HEK293 (cell line): Measurements from ENCODE around the gene BLVRB.

Experiments
- CTCF ChIA-PET: fragments of 350-600 bp; formaldehyde crosslinking; extraction: SDS; loops from one replicate; lab custom pipeline; 2021; ENCODE audit warnings: antibody characterized with exemption; lab: Yijun Ruan, JAX
- POLR2A ChIA-PET: fragments of 300-600 bp; formaldehyde crosslinking; extraction: SDS; loops from one replicate; lab custom pipeline; 2020; ENCODE audit warnings: antibody characterized with exemption, inconsistent platforms; lab: Yijun Ruan, JAX
- H3K27ac ChIP-seq: fragments of 200-500 bp; sonication (Bioruptor generic); 2 replicates; pipeline ENCODE4 v1.5.1; 2014; ENCODE audit warnings: low read depth, low read length, control low read depth, inconsistent platforms; ENCODE audit errors: extremely low read depth
- H3K36me3 ChIP-seq, 2 experiments: fragments of 200-500 bp in 1 of 2; sonication (Bioruptor generic) in 1 of 2; 1 replicate in 1 of 2; 2 replicates in 1 of 2; pipeline ENCODE4 v1.5.1; 2014 to 2017; ENCODE audit warnings: inconsistent platforms in 2 of 2, low read length in 2 of 2; ENCODE audit not compliant: control insufficient read depth in 2 of 2, insufficient read depth in 1 of 2
- H3K4me1 ChIP-seq: fragments of 200-500 bp; sonication (Bioruptor generic); 2 replicates; pipeline ENCODE4 v1.5.1; 2014; ENCODE audit warnings: mild to moderate bottlenecking, low read length, inconsistent platforms; ENCODE audit not compliant: control insufficient read depth, insufficient read depth
- H3K4me3 ChIP-seq: 2 replicates; pipeline ENCODE4 v1.5.1; 2011; ENCODE audit warnings: low read depth, mild to moderate bottlenecking, control low read depth, low read length, moderate library complexity
- H3K9me3 ChIP-seq: fragments of 200-500 bp; sonication (Bioruptor generic); 2 replicates; pipeline ENCODE4 v1.5.1; 2014; ENCODE audit warnings: low read depth, low read length, inconsistent platforms; ENCODE audit not compliant: control insufficient read depth, insufficient read depth
- BCL11A ChIP-seq: fragments of 450-650 bp; formaldehyde crosslinking; IDR thresholded peaks from 2 replicates; pipeline ENCODE4 v1.5.1; 2016; ENCODE audit warnings: low read depth, missing biosample characterization, missing genetic modification characterization
- EGR2 ChIP-seq: fragments of 450-650 bp; formaldehyde crosslinking; IDR thresholded peaks from 2 replicates; pipeline ENCODE4 v1.5.1; 2016; ENCODE audit warnings: low read depth, missing biosample characterization, missing genetic modification characterization
- ELK4 ChIP-seq: IDR thresholded peaks from 2 replicates; pipeline ENCODE4 v1.6.1; 2011; ENCODE audit warnings: mild to moderate bottlenecking, low read depth, low read length, borderline replicate concordance
- HOXD13 ChIP-seq: sonication (generic); formaldehyde crosslinking; IDR thresholded peaks from 2 replicates; pipeline ENCODE4 v1.8.0; 2022; ENCODE audit warnings: missing genetic modification reagents, borderline replicate concordance
- IKZF3 ChIP-seq: fragments of 450-650 bp; IDR thresholded peaks from 2 replicates; pipeline ENCODE4 v1.5.0; 2018; ENCODE audit warnings: missing biosample characterization, mild to moderate bottlenecking, missing genetic modification characterization, moderate library complexity
- MEIS1 ChIP-seq: sonication (generic); formaldehyde crosslinking; IDR thresholded peaks from 2 replicates; pipeline ENCODE4 v1.8.1; 2022; ENCODE audit warnings: missing genetic modification reagents, mild to moderate bottlenecking, borderline replicate concordance
- OSR2 ChIP-seq: fragments of 450-650 bp; formaldehyde crosslinking; IDR thresholded peaks from 2 replicates; pipeline ENCODE4 v1.5.1; 2016; ENCODE audit warnings: missing biosample characterization, missing genetic modification characterization
- SCRT2 ChIP-seq: fragments of 450-650 bp; formaldehyde crosslinking; IDR thresholded peaks from 2 replicates; pipeline ENCODE4 v1.5.1; 2016; ENCODE audit warnings: missing biosample characterization, missing genetic modification characterization
- ZBTB20 ChIP-seq: fragments of 450-650 bp; formaldehyde crosslinking; IDR thresholded peaks from 2 replicates; pipeline ENCODE4 v1.5.1; 2016; ENCODE audit warnings: missing biosample characterization, missing genetic modification characterization
- ZEB2 ChIP-seq: fragments of 450-650 bp; formaldehyde crosslinking; IDR thresholded peaks from 2 replicates; pipeline ENCODE4 v1.5.1; 2016; ENCODE audit warnings: missing biosample characterization, missing genetic modification characterization
- ZFHX2 ChIP-seq: fragments of 450-650 bp; formaldehyde crosslinking; conservative IDR thresholded peaks from 2 replicates; pipeline ENCODE4 v1.5.1; 2016; ENCODE audit warnings: missing biosample characterization, missing genetic modification characterization
- ZFP69B ChIP-seq: fragments of 450-650 bp; formaldehyde crosslinking; IDR thresholded peaks from 2 replicates; pipeline ENCODE4 v1.5.1; 2016; ENCODE audit warnings: missing biosample characterization, missing genetic modification characterization
- ZNF112 ChIP-seq: fragments of 450-650 bp; formaldehyde crosslinking; IDR thresholded peaks from 2 replicates; pipeline ENCODE4 v1.5.0; 2017; ENCODE audit warnings: missing biosample characterization, missing genetic modification characterization
- TF ChIP-seq, protein P1 (sequence below): fragments of 450-650 bp; formaldehyde crosslinking; IDR thresholded peaks from 2 replicates; pipeline ENCODE4 v1.5.1; 2016; ENCODE audit warnings: missing biosample characterization, missing genetic modification characterization
- TF ChIP-seq, protein P2 (sequence below): fragments of 450-650 bp; formaldehyde crosslinking; IDR thresholded peaks from 2 replicates; pipeline ENCODE4 v1.5.1; 2016; ENCODE audit warnings: missing biosample characterization, missing genetic modification characterization
- TF ChIP-seq, protein P3 (sequence below): fragments of 450-650 bp; formaldehyde crosslinking; IDR thresholded peaks from 2 replicates; pipeline ENCODE4 v1.5.1; 2016; ENCODE audit warnings: missing biosample characterization, missing genetic modification characterization

The BLVRB gene

DNA sequence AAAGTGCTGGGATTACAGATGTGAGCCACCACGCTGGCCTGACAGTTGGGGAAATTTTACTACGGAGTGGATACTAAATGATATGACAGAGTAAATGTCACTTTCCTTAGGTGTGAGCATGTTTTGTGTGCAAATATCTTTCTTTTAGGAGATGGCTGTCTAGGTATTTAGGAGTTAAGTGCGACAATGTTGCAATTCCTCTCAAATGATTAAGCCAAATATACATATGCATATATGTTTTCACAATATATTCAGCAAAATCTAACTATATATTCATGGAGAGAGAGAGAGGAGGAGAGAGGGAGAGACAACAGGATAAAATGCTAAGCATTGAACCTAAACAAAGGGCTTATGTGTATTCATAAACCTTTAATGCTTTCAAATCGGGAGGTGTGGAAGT is 16.0 kb downstream of the BLVRB start:
- Histone ChIP-seq H3K4me1 (peaks cover 8% of the 10 kb centered on the region), H3K4me3 (no peak overlapping the region), H3K9me3 (no peaks in the 10 kb centered on the region; the same call in 1 of the 2 replicates), H3K36me3 (peaks cover 11 to 20% of the 10 kb centered on the region in 2 experiments; a peak in 2 of 3 replicates), H3K27ac (no peak overlapping the region)
- TF ChIP-seq, protein P1, sequence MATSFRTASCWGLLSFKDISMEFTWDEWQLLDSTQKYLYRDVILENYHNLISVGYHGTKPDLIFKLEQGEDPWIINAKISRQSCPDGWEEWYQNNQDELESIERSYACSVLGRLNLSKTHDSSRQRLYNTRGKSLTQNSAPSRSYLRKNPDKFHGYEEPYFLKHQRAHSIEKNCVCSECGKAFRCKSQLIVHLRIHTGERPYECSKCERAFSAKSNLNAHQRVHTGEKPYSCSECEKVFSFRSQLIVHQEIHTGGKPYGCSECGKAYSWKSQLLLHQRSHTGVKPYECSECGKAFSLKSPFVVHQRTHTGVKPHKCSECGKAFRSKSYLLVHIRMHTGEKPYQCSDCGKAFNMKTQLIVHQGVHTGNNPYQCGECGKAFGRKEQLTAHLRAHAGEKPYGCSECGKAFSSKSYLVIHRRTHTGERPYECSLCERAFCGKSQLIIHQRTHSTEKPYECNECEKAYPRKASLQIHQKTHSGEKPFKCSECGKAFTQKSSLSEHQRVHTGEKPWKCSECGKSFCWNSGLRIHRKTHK = peak; percentile 93
- no peak for TF ChIP-seq ZNF112 (tag by site-specific recombination)
- TF ChIP-seq, protein P2, sequence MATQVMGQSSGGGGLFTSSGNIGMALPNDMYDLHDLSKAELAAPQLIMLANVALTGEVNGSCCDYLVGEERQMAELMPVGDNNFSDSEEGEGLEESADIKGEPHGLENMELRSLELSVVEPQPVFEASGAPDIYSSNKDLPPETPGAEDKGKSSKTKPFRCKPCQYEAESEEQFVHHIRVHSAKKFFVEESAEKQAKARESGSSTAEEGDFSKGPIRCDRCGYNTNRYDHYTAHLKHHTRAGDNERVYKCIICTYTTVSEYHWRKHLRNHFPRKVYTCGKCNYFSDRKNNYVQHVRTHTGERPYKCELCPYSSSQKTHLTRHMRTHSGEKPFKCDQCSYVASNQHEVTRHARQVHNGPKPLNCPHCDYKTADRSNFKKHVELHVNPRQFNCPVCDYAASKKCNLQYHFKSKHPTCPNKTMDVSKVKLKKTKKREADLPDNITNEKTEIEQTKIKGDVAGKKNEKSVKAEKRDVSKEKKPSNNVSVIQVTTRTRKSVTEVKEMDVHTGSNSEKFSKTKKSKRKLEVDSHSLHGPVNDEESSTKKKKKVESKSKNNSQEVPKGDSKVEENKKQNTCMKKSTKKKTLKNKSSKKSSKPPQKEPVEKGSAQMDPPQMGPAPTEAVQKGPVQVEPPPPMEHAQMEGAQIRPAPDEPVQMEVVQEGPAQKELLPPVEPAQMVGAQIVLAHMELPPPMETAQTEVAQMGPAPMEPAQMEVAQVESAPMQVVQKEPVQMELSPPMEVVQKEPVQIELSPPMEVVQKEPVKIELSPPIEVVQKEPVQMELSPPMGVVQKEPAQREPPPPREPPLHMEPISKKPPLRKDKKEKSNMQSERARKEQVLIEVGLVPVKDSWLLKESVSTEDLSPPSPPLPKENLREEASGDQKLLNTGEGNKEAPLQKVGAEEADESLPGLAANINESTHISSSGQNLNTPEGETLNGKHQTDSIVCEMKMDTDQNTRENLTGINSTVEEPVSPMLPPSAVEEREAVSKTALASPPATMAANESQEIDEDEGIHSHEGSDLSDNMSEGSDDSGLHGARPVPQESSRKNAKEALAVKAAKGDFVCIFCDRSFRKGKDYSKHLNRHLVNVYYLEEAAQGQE (tag by site-specific recombination) = no peak
- no peak for TF ChIP-seq HOXD13
- ChIA-PET CTCF (interaction anchor here (0.6 to 1.2 kb wide), 2 partner anchors 15 to 606 kb away, joined by 3 to 5 read pairs; no protein-coding TSS in a partner anchor), POLR2A (interaction anchor here (1.4 kb wide), 1 partner anchor 28 kb away, joined by 3 read pairs; no protein-coding TSS in a partner anchor)

GRCh38 chr19:40446263-40446784 is 19.2 kb downstream of the BLVRB start:
- no peak overlapping the region for H3K4me3 ChIP-seq
- peak overlapping the region; percentile 37 for H3K27ac ChIP-seq
- H3K36me3 ChIP-seq = peaks cover 17 to 28% of the 10 kb centered on the region in 2 experiments
- TF ChIP-seq ZEB2 (tag by site-specific recombination) (0 out of 2 replicates have a peak, but pooled peaks have one; percentile 5), EGR2 (peak; percentile 21), OSR2 (tag by site-specific recombination) (no peak), IKZF3 (tag by site-specific recombination) (0 out of 2 replicates have a peak, but pooled peaks have one; percentile 9), ZBTB20 (tag by site-specific recombination) (no peak), MEIS1 (no peak), ZFHX2 (tag by site-specific recombination) (peak; percentile 80), ZFP69B (tag by site-specific recombination) (no peak), SCRT2 (tag by site-specific recombination) (no peak), BCL11A (tag by site-specific recombination) (no peak), ELK4 (no peak)
- TF ChIP-seq, protein P3, sequence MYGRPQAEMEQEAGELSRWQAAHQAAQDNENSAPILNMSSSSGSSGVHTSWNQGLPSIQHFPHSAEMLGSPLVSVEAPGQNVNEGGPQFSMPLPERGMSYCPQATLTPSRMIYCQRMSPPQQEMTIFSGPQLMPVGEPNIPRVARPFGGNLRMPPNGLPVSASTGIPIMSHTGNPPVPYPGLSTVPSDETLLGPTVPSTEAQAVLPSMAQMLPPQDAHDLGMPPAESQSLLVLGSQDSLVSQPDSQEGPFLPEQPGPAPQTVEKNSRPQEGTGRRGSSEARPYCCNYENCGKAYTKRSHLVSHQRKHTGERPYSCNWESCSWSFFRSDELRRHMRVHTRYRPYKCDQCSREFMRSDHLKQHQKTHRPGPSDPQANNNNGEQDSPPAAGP = 0 out of 2 replicates have a peak, but pooled peaks have one; percentile 54
- H3K9me3 ChIP-seq = no peaks in the 10 kb centered on the region
- ChIA-PET CTCF (interaction anchor here (0.5 to 2.2 kb wide), 7 partner anchors 8 to 141 kb away, joined by 3 to 15 read pairs (median 4); partner anchors contain the start of gene SERTAD1), POLR2A (interaction anchor here (0.6 to 17.1 kb wide), 3 partner anchors 20 to 98 kb away, joined by 3 to 428 read pairs (median 5); partner anchors contain the start of genes BLVRB, C19orf47, PLD3 and SERTAD1)
- peaks cover 14% of the 10 kb centered on the region for H3K4me1 ChIP-seq
